ENCODE measurements around the gene EVL. TPM values are rescaled to one million over a fixed set of nuclear protein-coding genes. Genes with fewer than 3 reads are reported as not detected.
A peak's percentile ranks its signal among the peaks of the same experiment; 100 is the strongest.

EVL gene
- total RNA-seq, result 10 to 100 TPM; 32.0 to 42.8 (median 36.0) TPM
- long read RNA-seq, donor 1, transcript EVL-202 (14 exons, 2,353 nt), result major isoform, 14 of 29 reads
- long read RNA-seq, donor 1, partial matches to known transcripts, result 6 of 29 reads
- long read RNA-seq, donor 1, other reads (novel, unspliced or antisense), result 6 of 29 reads
- long read RNA-seq, donor 2, partial matches to known transcripts, result 0 of 3 reads
- long read RNA-seq, donor 2, other reads (novel, unspliced or antisense), result 0 of 3 reads

- no peaks in the 10 kb centered on the region for H3K36me3 ChIP-seq (ENCODE audit: low read depth)
- no peak for TF ChIP-seq CTCF (IDR thresholded peaks at IDR 0.05)
- peak; percentile 58 to 89 (median 70) for DNase-seq
- peak; percentile 73 for ATAC-seq
- H3K9me3 ChIP-seq, result no peaks in the 10 kb centered on the region
- intact Hi-C loops (cut with DNase I, micrococcal nuclease), result no loop called here
- peaks cover 3% of the 10 kb centered on the region for H3K4me1 ChIP-seq (ENCODE audit: low read depth)
- H3K4me3 ChIP-seq, result peak within 1 kb of the TSS; percentile 9
Observed at GRCh38 chr14:100065111-100065871, at the start of gene EVL. TSS of gene EVL (plus strand) at chr14:100065422. CDS start at chr14:100065501, 79 bp downstream.

- H3K4me1 ChIP-seq (ENCODE audit: low read depth), result no peaks in the 10 kb centered on the region
- ATAC-seq, result no peak
- H3K4me3 ChIP-seq, result no peak overlapping the region
- H3K9me3 ChIP-seq, result no peaks in the 10 kb centered on the region
- TF ChIP-seq CTCF (IDR thresholded peaks at IDR 0.05), result no peak
- DNase-seq, result no peak
- intact Hi-C loops (cut with DNase I, micrococcal nuclease), result no loop called here
- H3K36me3 ChIP-seq (ENCODE audit: low read depth), result no peaks in the 10 kb centered on the region
Observed at GRCh38 chr14:100017553-100017952, 47.7 kb upstream of the EVL start.

GRCh38 chr14:100018054-100018453 is 47.2 kb upstream of the EVL start:
- Histone ChIP-seq H3K9me3 (no peaks in the 10 kb centered on the region), H3K4me1 (ENCODE audit: low read depth) (no peaks in the 10 kb centered on the region), H3K4me3 (no peak overlapping the region), H3K36me3 (ENCODE audit: low read depth) (no peaks in the 10 kb centered on the region)
- intact Hi-C loops (cut with DNase I, micrococcal nuclease), result no loop called here
- ATAC-seq (no peak), DNase-seq (no peak)
- TF ChIP-seq CTCF (IDR thresholded peaks at IDR 0.05), result no peak

- Histone ChIP-seq H3K4me1 (ENCODE audit: low read depth) (no peaks in the 10 kb centered on the region), H3K9me3 (no peaks in the 10 kb centered on the region), H3K36me3 (ENCODE audit: low read depth) (no peaks in the 10 kb centered on the region), H3K4me3 (no peak overlapping the region)
- intact Hi-C loops (cut with DNase I, micrococcal nuclease), result no loop called here
- no peak for ATAC-seq
- TF ChIP-seq CTCF (IDR thresholded peaks at IDR 0.05), result no peak
- DNase-seq, result no peak
Observed at GRCh38 chr14:100018482-100018881, 46.7 kb upstream of the EVL start.

GRCh38 chr14:100019156-100019744 is 46.0 kb upstream of the EVL start:
- TF ChIP-seq CTCF (IDR thresholded peaks at IDR 0.05), result no peak
- Histone ChIP-seq H3K9me3 (no peaks in the 10 kb centered on the region), H3K4me3 (no peak overlapping the region), H3K36me3 (ENCODE audit: low read depth) (no peaks in the 10 kb centered on the region), H3K4me1 (ENCODE audit: low read depth) (no peaks in the 10 kb centered on the region)
- ATAC-seq (no peak), DNase-seq (no peak)
- intact Hi-C loops (cut with DNase I, micrococcal nuclease), result no loop called here
